Testis (tissue), 2 donors: ENCODE results near the gene POLN.

Experiments
- CTCF ChIP-seq, 3 experiments: fragments of 450-650 bp in 2 of 3; fragments of 200-600 bp in 1 of 3; sonication (generic) in 1 of 3; IDR thresholded peaks; one replicate each; pipeline ENCODE4 v1.5.1; 2016 to 2019; ENCODE audit warnings: antibody characterized with exemption in 3 of 3, mild to moderate bottlenecking in 2 of 3, moderate library complexity in 1 of 3
- POLR2A ChIP-seq: fragments of 450-650 bp; IDR thresholded peaks from one replicate; pipeline ENCODE4 v1.6.1; 2017; ENCODE audit warnings: antibody characterized with exemption, mild to moderate bottlenecking, moderate library complexity

GRCh38 chr4:2090642-2091041, 151.3 kb downstream of the POLN start:
- TF ChIP-seq POLR2A: no peak
- TF ChIP-seq CTCF (IDR thresholded peaks at IDR 0.05): no peak
